ENCODE data around the gene VWA2.

- TF ChIP-seq, protein P1, sequence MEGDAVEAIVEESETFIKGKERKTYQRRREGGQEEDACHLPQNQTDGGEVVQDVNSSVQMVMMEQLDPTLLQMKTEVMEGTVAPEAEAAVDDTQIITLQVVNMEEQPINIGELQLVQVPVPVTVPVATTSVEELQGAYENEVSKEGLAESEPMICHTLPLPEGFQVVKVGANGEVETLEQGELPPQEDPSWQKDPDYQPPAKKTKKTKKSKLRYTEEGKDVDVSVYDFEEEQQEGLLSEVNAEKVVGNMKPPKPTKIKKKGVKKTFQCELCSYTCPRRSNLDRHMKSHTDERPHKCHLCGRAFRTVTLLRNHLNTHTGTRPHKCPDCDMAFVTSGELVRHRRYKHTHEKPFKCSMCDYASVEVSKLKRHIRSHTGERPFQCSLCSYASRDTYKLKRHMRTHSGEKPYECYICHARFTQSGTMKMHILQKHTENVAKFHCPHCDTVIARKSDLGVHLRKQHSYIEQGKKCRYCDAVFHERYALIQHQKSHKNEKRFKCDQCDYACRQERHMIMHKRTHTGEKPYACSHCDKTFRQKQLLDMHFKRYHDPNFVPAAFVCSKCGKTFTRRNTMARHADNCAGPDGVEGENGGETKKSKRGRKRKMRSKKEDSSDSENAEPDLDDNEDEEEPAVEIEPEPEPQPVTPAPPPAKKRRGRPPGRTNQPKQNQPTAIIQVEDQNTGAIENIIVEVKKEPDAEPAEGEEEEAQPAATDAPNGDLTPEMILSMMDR (IDR thresholded peaks at IDR 0.05): no peak
- TF ChIP-seq POLR2A (IDR thresholded peaks at IDR 0.05): no peak
Observed at GRCh38 chr10:114266521-114266920, 27.5 kb downstream of the VWA2 start.

All from esophagus squamous epithelium (tissue), 4 donors.